ENCODE measurements around the gene RCN1. TPM values are rescaled to one million over a fixed set of nuclear protein-coding genes. Genes with fewer than 3 reads are reported as not detected.

Gene RCN1
- total RNA-seq, 1 donor from 2014 or later = 167 TPM

GRCh38 chr11:32139896-32140520 lies 49.1 kb downstream of the RCN1 start:
- Mint-ChIP-seq H3K27ac (ENCODE audit: unreplicated experiment) (peak overlapping the region; percentile 58), H3K4me3 (no peak overlapping the region), H3K4me1 (no peaks in the 10 kb centered on the region), H3K36me3 (ENCODE audit: low read depth) (no peaks in the 10 kb centered on the region), H3K27me3 (ENCODE audit: low read depth) (no peaks in the 10 kb centered on the region), H3K9me3 (peaks cover 2% of the 10 kb centered on the region)
- no peak for TF ChIP-seq CTCF (conservative IDR thresholded peaks at IDR 0.05)
- no peak for DNase-seq (ENCODE audit: low read depth, low spot score)

- H3K9me3 Mint-ChIP-seq = peaks cover 2% of the 10 kb centered on the region
- no peak overlapping the region for H3K4me3 Mint-ChIP-seq
- no peaks in the 10 kb centered on the region for H3K36me3 Mint-ChIP-seq (ENCODE audit: low read depth)
- no peak overlapping the region for H3K27ac Mint-ChIP-seq (ENCODE audit: unreplicated experiment)
- H3K4me1 Mint-ChIP-seq = no peaks in the 10 kb centered on the region
- DNase-seq (ENCODE audit: low read depth, low spot score) = no peak
- no peak for TF ChIP-seq CTCF (conservative IDR thresholded peaks at IDR 0.05)
- no peaks in the 10 kb centered on the region for H3K27me3 Mint-ChIP-seq (ENCODE audit: low read depth)
Measured at GRCh38 chr11:32141745-32142546, 51.1 kb downstream of the RCN1 start.

GRCh38 chr11:32143378-32143777 lies 52.5 kb downstream of the RCN1 start:
- no peak for TF ChIP-seq CTCF (conservative IDR thresholded peaks at IDR 0.05)
- no peaks in the 10 kb centered on the region for H3K36me3 Mint-ChIP-seq (ENCODE audit: low read depth)
- no peak overlapping the region for H3K4me3 Mint-ChIP-seq
- no peak for DNase-seq (ENCODE audit: low read depth, low spot score)
- no peaks in the 10 kb centered on the region for H3K4me1 Mint-ChIP-seq
- no peaks in the 10 kb centered on the region for H3K27me3 Mint-ChIP-seq (ENCODE audit: low read depth)
- no peaks in the 10 kb centered on the region for H3K9me3 Mint-ChIP-seq
- no peak overlapping the region for H3K27ac Mint-ChIP-seq (ENCODE audit: unreplicated experiment)

- Mint-ChIP-seq H3K27me3 (ENCODE audit: low read depth) (no peaks in the 10 kb centered on the region), H3K27ac (ENCODE audit: unreplicated experiment) (no peak overlapping the region), H3K4me1 (no peaks in the 10 kb centered on the region), H3K36me3 (ENCODE audit: low read depth) (no peaks in the 10 kb centered on the region), H3K9me3 (no peaks in the 10 kb centered on the region), H3K4me3 (no peak overlapping the region)
- DNase-seq (ENCODE audit: low read depth, low spot score) = no peak
- TF ChIP-seq CTCF (conservative IDR thresholded peaks at IDR 0.05) = no peak
Measured at GRCh38 chr11:32145282-32145681, 54.4 kb downstream of the RCN1 start.

GRCh38 chr11:32148895-32149294 lies 58.0 kb downstream of the RCN1 start:
- no peak overlapping the region for H3K27ac Mint-ChIP-seq (ENCODE audit: unreplicated experiment)
- no peak for DNase-seq (ENCODE audit: low read depth, low spot score)
- H3K36me3 Mint-ChIP-seq (ENCODE audit: low read depth) = no peaks in the 10 kb centered on the region
- no peaks in the 10 kb centered on the region for H3K9me3 Mint-ChIP-seq
- peaks cover 4% of the 10 kb centered on the region for H3K27me3 Mint-ChIP-seq (ENCODE audit: low read depth)
- no peaks in the 10 kb centered on the region for H3K4me1 Mint-ChIP-seq
- H3K4me3 Mint-ChIP-seq = no peak overlapping the region
- no peak for TF ChIP-seq CTCF (conservative IDR thresholded peaks at IDR 0.05)

Measured in neural crest cell (in vitro differentiated cells).